Measurements from ENCODE around the gene ADI1. TPM values are rescaled to one million over a fixed set of nuclear protein-coding genes. Genes with fewer than 3 reads are reported as not detected.
"Not testable (repeated sequence)": the region's sequence is repeated elsewhere in the genome, so short reads cannot be mapped to it uniquely, and the experiment has no call there.

Gene ADI1
- polyA plus RNA-seq, 1 donor: 57.2 TPM

DNA sequence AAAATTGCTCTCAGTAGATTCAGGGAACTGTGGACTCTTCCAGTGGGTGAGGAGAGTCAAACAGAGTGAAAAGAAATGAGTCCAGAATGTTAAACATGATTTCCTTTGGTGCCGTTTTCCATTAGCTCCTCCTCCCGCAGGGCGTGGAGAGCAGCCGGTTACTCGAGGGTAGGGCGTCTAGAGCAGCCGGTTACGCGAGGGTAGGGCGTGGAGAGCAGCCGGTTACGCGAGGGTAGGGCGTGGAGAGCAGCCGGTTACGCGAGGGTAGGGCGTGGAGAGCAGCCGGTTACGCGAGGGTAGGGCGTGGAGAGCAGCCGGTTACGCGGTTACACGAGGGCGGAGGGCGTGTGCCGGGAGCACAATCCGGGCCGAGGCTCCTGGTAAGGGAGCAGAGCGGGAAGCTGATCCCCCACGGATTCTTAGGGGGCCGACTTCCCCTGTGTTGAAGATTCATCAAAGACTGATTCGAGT is 70.9 kb downstream of the ADI1 start:
- H3K4me3 ChIP-seq (ENCODE audit: low read length); H3K27ac ChIP-seq (ENCODE audit: low read length); H3K4me1 ChIP-seq (ENCODE audit: control insufficient read depth, insufficient read depth, low read length); H3K9me3 ChIP-seq (ENCODE audit: control insufficient read depth, low read depth, low read length); H3K27me3 ChIP-seq (ENCODE audit: control insufficient read depth, insufficient read depth, low read length): not testable (repeated sequence)
- peak in 1 of 2 donors; percentile 26 for DNase-seq
- H3K36me3 ChIP-seq (ENCODE audit: control insufficient read depth, insufficient read depth, low read length): peaks cover 74% of the 10 kb centered on the region
- WGBS (ENCODE audit: insufficient coverage, low lambda C conversion rate): no CpG with 5 or more reads among the region's 35 CpGs

DNA sequence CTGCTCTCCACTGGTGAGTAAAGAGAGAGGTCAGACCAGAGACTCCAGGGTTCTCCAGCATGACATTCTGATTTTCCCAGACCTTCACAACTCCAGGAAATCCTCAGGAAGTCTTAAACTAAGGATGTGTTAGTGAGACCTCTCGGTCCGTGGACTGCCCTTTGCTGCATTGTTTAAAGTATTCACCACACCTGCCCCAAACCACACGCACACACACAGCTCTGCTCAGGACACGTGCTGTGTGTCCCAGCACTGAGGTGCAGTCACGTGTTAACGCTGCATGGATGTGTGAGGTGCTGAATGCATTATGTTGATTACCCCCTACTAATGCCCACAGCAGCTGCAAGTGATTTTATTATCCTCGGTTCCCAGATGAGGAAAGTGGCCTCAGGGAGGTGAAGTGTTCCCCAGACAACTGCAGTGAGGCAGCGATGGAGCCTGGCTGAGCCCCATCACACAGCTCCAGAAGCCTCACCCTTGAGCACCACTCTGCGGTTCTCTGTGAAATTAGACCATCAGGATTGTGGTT is 71.5 kb downstream of the ADI1 start:
- peaks cover 3% of the 10 kb centered on the region for H3K9me3 ChIP-seq (ENCODE audit: control insufficient read depth, low read depth, low read length)
- no peak for DNase-seq
- no CpG with 5 or more reads among the region's 9 CpGs for WGBS (ENCODE audit: insufficient coverage, low lambda C conversion rate)
- H3K4me3 ChIP-seq (ENCODE audit: low read length): no peak overlapping the region
- no peaks in the 10 kb centered on the region for H3K4me1 ChIP-seq (ENCODE audit: control insufficient read depth, insufficient read depth, low read length)
- H3K27me3 ChIP-seq (ENCODE audit: control insufficient read depth, insufficient read depth, low read length): no peaks in the 10 kb centered on the region
- H3K27ac ChIP-seq (ENCODE audit: low read length): no peak overlapping the region
- H3K36me3 ChIP-seq (ENCODE audit: control insufficient read depth, insufficient read depth, low read length): peaks cover 70% of the 10 kb centered on the region

Other genes starting within 250 kb of the ADI1 start
- 22.5 TPM for gene EIPR1, start 141.7 kb downstream of the ADI1 start, polyA plus RNA-seq
- 74.8 TPM for gene TRAPPC12, start 139.8 kb downstream of the ADI1 start, polyA plus RNA-seq
- 15.2 TPM for gene RNASEH1, start 38.8 kb upstream of the ADI1 start, polyA plus RNA-seq
- gene RPS7, start 55.7 kb upstream of the ADI1 start, polyA plus RNA-seq: 2,060 TPM
- 1.5 TPM for gene COLEC11, start 75.6 kb upstream of the ADI1 start, polyA plus RNA-seq
- not detected for gene ALLC, start 138.7 kb upstream of the ADI1 start, polyA plus RNA-seq
- gene DCDC2C, start 184.0 kb upstream of the ADI1 start, polyA plus RNA-seq: 0.33 TPM